Measurements from ENCODE around the gene BCO1.

GRCh38 chr16:81292936-81293335 lies 54.4 kb downstream of the BCO1 start:
- TF ChIP-seq CTCF (conservative IDR thresholded peaks at IDR 0.05; ENCODE audit: low read length) (no peak), EZH2phosphoT487 (IDR thresholded peaks at IDR 0.05; ENCODE audit: borderline replicate concordance, low read depth, low read length) (no peak)
